HFFc6 (cell line): ENCODE results near the gene PLEKHA1. TPM values are rescaled to one million over a fixed set of nuclear protein-coding genes. Genes with fewer than 3 reads are reported as not detected.

ENCODE experiments used
- DNase-seq: peaks from one replicate; pipeline ENCODE4 v3.0.0-alpha.2; 2018
- H3K27ac Mint-ChIP-seq: 2 replicates; pipeline ENCODE4 v1.8.0; 2020; ENCODE audit warnings: mild to moderate bottlenecking, mixed read lengths
- H3K27me3 Mint-ChIP-seq: 2 replicates; pipeline ENCODE4 v1.8.0; 2021; ENCODE audit warnings: mild to moderate bottlenecking, moderate library complexity, mixed read lengths; ENCODE audit not compliant: insufficient read depth
- H3K36me3 Mint-ChIP-seq: 2 replicates; pipeline ENCODE4 v1.8.0; 2021; ENCODE audit warnings: low read depth, mixed read lengths
- H3K4me1 Mint-ChIP-seq: 2 replicates; pipeline ENCODE4 v1.8.0; 2020; ENCODE audit warnings: low read depth, mixed read lengths
- H3K4me3 Mint-ChIP-seq: 2 replicates; pipeline ENCODE4 v1.8.0; 2020; ENCODE audit warnings: mild to moderate bottlenecking, moderate library complexity, mixed read lengths
- H3K9me3 Mint-ChIP-seq: 2 replicates; pipeline ENCODE4 v1.8.0; 2020; ENCODE audit warnings: mild to moderate bottlenecking, mixed read lengths
- total RNA-seq, 6 experiments: library from RNA; stranded (reverse); fragmentation: NEBNext Ultra II Directional; extraction: Animal tissue kit (Norgen Biotek cat#: 25700); gene quantifications; 2 replicates in 1 of 6; 3 replicates in 5 of 6; pipeline ENCODE4 v1.2.3, GENCODE V29; 2021
- TF ChIP-seq, protein P1 (sequence below): fragments of 200-600 bp; sonication (generic); IDR thresholded peaks from 2 replicates; pipeline ENCODE4 v1.5.0; 2021; ENCODE audit warnings: antibody characterized with exemption, mild to moderate bottlenecking

Gene PLEKHA1
- total RNA-seq, 6 experiments from 2014 or later, result 17.7 to 26.2 (median 19.3) TPM

DNA sequence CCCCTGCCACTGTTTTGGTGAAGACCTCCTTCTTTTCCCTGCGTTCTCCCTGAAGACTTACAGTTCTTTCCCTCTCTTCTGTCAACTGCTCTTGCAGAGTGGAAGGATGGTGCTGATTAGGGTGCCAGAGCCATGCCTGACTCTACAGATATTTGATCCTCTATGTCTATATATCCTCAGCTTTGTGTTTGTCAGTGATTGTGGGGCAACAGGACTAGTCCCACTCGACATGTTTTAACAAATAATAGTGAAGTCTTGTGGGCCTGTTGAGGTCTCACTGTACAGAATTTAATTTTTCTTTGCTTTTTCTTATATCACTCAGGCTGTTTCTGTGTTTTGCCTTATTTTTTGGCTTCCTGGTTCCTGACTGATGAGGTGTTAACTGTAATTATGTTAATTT lies 5.0 kb downstream of the PLEKHA1 start:
- no peak overlapping the region for H3K27ac Mint-ChIP-seq
- H3K4me1 Mint-ChIP-seq, result peaks cover 15% of the 10 kb centered on the region
- DNase-seq, result no peak
- H3K27me3 Mint-ChIP-seq, result no peaks in the 10 kb centered on the region
- TF ChIP-seq, protein P1, sequence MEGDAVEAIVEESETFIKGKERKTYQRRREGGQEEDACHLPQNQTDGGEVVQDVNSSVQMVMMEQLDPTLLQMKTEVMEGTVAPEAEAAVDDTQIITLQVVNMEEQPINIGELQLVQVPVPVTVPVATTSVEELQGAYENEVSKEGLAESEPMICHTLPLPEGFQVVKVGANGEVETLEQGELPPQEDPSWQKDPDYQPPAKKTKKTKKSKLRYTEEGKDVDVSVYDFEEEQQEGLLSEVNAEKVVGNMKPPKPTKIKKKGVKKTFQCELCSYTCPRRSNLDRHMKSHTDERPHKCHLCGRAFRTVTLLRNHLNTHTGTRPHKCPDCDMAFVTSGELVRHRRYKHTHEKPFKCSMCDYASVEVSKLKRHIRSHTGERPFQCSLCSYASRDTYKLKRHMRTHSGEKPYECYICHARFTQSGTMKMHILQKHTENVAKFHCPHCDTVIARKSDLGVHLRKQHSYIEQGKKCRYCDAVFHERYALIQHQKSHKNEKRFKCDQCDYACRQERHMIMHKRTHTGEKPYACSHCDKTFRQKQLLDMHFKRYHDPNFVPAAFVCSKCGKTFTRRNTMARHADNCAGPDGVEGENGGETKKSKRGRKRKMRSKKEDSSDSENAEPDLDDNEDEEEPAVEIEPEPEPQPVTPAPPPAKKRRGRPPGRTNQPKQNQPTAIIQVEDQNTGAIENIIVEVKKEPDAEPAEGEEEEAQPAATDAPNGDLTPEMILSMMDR, result no peak
- H3K9me3 Mint-ChIP-seq, result no peaks in the 10 kb centered on the region
- H3K36me3 Mint-ChIP-seq, result no peaks in the 10 kb centered on the region; the same call in 1 of the 2 replicates
- H3K4me3 Mint-ChIP-seq, result no peak overlapping the region

GRCh38 chr10:122380703-122381102 lies 6.2 kb downstream of the PLEKHA1 start:
- no peaks in the 10 kb centered on the region; the same call in 1 of the 2 replicates for H3K36me3 Mint-ChIP-seq

DNA sequence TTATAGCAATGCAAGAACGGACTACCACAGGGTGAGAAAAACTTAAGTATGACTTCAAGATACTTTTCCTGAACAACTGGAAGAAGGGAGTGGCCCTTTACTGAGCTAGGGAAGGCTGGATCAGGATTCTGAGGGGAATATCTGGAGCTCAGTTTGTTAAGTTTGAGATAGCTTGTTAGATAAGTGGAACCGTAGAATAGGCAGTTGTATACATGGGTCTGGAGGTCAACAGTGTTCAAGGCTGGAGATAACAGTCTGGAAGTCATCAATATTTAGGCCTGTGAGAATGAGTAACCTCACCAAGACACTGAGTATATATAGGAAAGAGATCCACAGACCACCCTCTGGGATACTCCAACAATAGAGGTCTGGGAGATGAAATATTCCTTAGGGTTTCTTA lies 7.2 kb downstream of the PLEKHA1 start:
- TF ChIP-seq, protein P1, result no peak
- Mint-ChIP-seq H3K9me3 (no peaks in the 10 kb centered on the region), H3K36me3 (no peaks in the 10 kb centered on the region; the same call in 1 of the 2 replicates), H3K4me1 (peaks cover 1% of the 10 kb centered on the region), H3K27ac (no peak overlapping the region), H3K27me3 (no peaks in the 10 kb centered on the region), H3K4me3 (no peak overlapping the region)
- no peak for DNase-seq

More at GRCh38 chr10:122380703-122381102, 6.2 kb downstream of the PLEKHA1 start:
- DNase-seq, result no peak
- H3K27ac Mint-ChIP-seq, result no peak overlapping the region
- peaks cover 10% of the 10 kb centered on the region for H3K4me1 Mint-ChIP-seq
- H3K9me3 Mint-ChIP-seq, result no peaks in the 10 kb centered on the region
- TF ChIP-seq, protein P1, result no peak
- no peak overlapping the region for H3K4me3 Mint-ChIP-seq
- H3K27me3 Mint-ChIP-seq, result no peaks in the 10 kb centered on the region

DNA sequence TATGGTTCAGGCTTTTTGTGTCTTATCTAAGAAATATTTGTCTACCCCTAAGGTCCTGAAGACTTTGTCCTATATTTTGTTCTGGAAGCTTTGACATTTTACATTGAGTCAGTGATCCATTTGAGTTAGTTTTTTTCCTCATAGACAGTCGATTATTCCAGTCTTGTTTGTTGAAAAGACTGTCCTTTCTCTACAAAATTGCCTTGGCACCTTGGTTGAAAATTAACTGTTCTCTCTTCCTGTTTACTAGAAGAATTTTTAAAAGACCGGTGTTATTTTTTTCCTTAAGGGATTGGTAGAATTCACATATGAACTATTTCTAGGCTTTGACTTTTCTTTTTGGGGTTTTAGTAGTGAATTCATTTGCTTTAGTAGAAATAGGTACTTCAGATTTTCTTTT lies 12.0 kb downstream of the PLEKHA1 start:
- TF ChIP-seq, protein P1, result no peak
- H3K27ac Mint-ChIP-seq, result no peak overlapping the region
- no peaks in the 10 kb centered on the region for H3K9me3 Mint-ChIP-seq
- H3K4me3 Mint-ChIP-seq, result no peak overlapping the region
- no peaks in the 10 kb centered on the region for H3K27me3 Mint-ChIP-seq
- no peak for DNase-seq
- H3K36me3 Mint-ChIP-seq, result peaks cover 5% of the 10 kb centered on the region
- 0 out of 2 replicates have a peak, but pooled peaks cover 5% of the 10 kb centered on the region for H3K4me1 Mint-ChIP-seq

- H3K27me3 Mint-ChIP-seq, result no peaks in the 10 kb centered on the region
- 0 out of 2 replicates have a peak, but pooled peaks cover 5% of the 10 kb centered on the region for H3K4me1 Mint-ChIP-seq
- no peak overlapping the region for H3K4me3 Mint-ChIP-seq
- peaks cover 5% of the 10 kb centered on the region; the same call in 1 of the 2 replicates for H3K36me3 Mint-ChIP-seq
- TF ChIP-seq, protein P1, result no peak
- DNase-seq, result no peak
- H3K27ac Mint-ChIP-seq, result no peak overlapping the region
- no peaks in the 10 kb centered on the region for H3K9me3 Mint-ChIP-seq
Observed at GRCh38 chr10:122387572-122387971, 13.1 kb downstream of the PLEKHA1 start.
